ENCODE measurements around the gene CCSER1. TPM values are rescaled to one million over a fixed set of nuclear protein-coding genes. Genes with fewer than 3 reads are reported as not detected.

The CCSER1 gene
- polyA plus RNA-seq, 3 donors = 0.09 to 0.75 (median 0.13) TPM

GRCh38 chr4:91118597-91118996 is 991.4 kb downstream of the CCSER1 start:
- H3K4me2 ChIP-seq (replicated peaks; ENCODE audit: extremely low read depth, low read length, poor library complexity, severe bottlenecking) = no peak overlapping the region
- H3K27ac Mint-ChIP-seq = no peak overlapping the region
- no peaks in the 10 kb centered on the region for H3K9me3 Mint-ChIP-seq
- no peaks in the 10 kb centered on the region for H3K79me2 ChIP-seq (ENCODE audit: insufficient read depth, low read length)
- TF ChIP-seq CTCF (IDR thresholded peaks at IDR 0.05) = no peak
- DNase-seq = no peak
- no peak overlapping the region for H2AFZ ChIP-seq (ENCODE audit: insufficient read depth, low read depth, low read length, poor library complexity, severe bottlenecking)
- no peaks in the 10 kb centered on the region for H3K27me3 ChIP-seq (ENCODE audit: control insufficient read depth in 2 of 2, insufficient read depth in 2 of 2, low read length in 2 of 2)
- no peak overlapping the region for H3K4me3 Mint-ChIP-seq
- H3K4me1 Mint-ChIP-seq = no peaks in the 10 kb centered on the region
- H3K4me1 ChIP-seq (ENCODE audit: control insufficient read depth in 1 of 2, insufficient read depth in 2 of 2, low read length in 2 of 2) = no peaks in the 10 kb centered on the region
- H3K9ac ChIP-seq (ENCODE audit: insufficient read depth, low read length, poor library complexity, severe bottlenecking) = no peak overlapping the region
- no peaks in the 10 kb centered on the region for H3K36me3 Mint-ChIP-seq
- H4K20me1 ChIP-seq (ENCODE audit: insufficient read depth, low read length) = no peaks in the 10 kb centered on the region
- H3K27ac ChIP-seq (ENCODE audit: low read depth in 1 of 2, low read length in 2 of 2) = no peak overlapping the region
- no peaks in the 10 kb centered on the region for H3K36me3 ChIP-seq (replicated peaks in 1 of 2; ENCODE audit: control insufficient read depth in 1 of 2, insufficient read depth in 2 of 2, low read length in 2 of 2)
- no peak overlapping the region for H3K4me3 ChIP-seq (replicated peaks in 1 of 3; ENCODE audit: low read depth in 2 of 3, low read length in 3 of 3)
- intact Hi-C loops (cut with micrococcal nuclease) = no loop called here
- H3K27me3 Mint-ChIP-seq (ENCODE audit: low read depth in 3 of 3) = peaks cover 0 to 2% (median 0%) of the 10 kb centered on the region in 3 donors
- no peaks in the 10 kb centered on the region for H3K9me3 ChIP-seq (replicated peaks in 1 of 2; ENCODE audit: control insufficient read depth in 1 of 2, insufficient read depth in 1 of 2, low read length in 2 of 2)

GRCh38 chr4:91123742-91124141 is 996.5 kb downstream of the CCSER1 start:
- Histone ChIP-seq H2AFZ (ENCODE audit: insufficient read depth, low read depth, low read length, poor library complexity, severe bottlenecking) (no peak overlapping the region), H3K9me3 (replicated peaks in 1 of 2; ENCODE audit: control insufficient read depth in 1 of 2, insufficient read depth in 1 of 2, low read length in 2 of 2) (no peaks in the 10 kb centered on the region), H3K4me3 (replicated peaks in 1 of 3; ENCODE audit: low read depth in 2 of 3, low read length in 3 of 3) (no peak overlapping the region), H3K4me2 (replicated peaks; ENCODE audit: extremely low read depth, low read length, poor library complexity, severe bottlenecking) (no peak overlapping the region), H3K9ac (ENCODE audit: insufficient read depth, low read length, poor library complexity, severe bottlenecking) (no peak overlapping the region), H3K36me3 (replicated peaks in 1 of 2; ENCODE audit: control insufficient read depth in 1 of 2, insufficient read depth in 2 of 2, low read length in 2 of 2) (no peaks in the 10 kb centered on the region), H3K27me3 (ENCODE audit: control insufficient read depth in 2 of 2, insufficient read depth in 2 of 2, low read length in 2 of 2) (no peaks in the 10 kb centered on the region), H3K27ac (ENCODE audit: low read depth in 1 of 2, low read length in 2 of 2) (no peak overlapping the region), H3K79me2 (ENCODE audit: insufficient read depth, low read length) (no peaks in the 10 kb centered on the region), H4K20me1 (ENCODE audit: insufficient read depth, low read length) (no peaks in the 10 kb centered on the region), H3K4me1 (ENCODE audit: control insufficient read depth in 1 of 2, insufficient read depth in 2 of 2, low read length in 2 of 2) (no peaks in the 10 kb centered on the region)
- Mint-ChIP-seq H3K36me3 (no peaks in the 10 kb centered on the region), H3K9me3 (no peaks in the 10 kb centered on the region), H3K4me3 (no peak overlapping the region), H3K4me1 (no peaks in the 10 kb centered on the region), H3K27ac (no peak overlapping the region), H3K27me3 (ENCODE audit: low read depth in 3 of 3) (no peaks in the 10 kb centered on the region)
- no peak for TF ChIP-seq CTCF (IDR thresholded peaks at IDR 0.05)
- no peak for DNase-seq
- intact Hi-C loops (cut with micrococcal nuclease) = no loop called here

Measured in CD14-positive monocyte (primary cell).